ENCODE results near the gene KRTAP17-1. TPM values are rescaled to one million over a fixed set of nuclear protein-coding genes. Genes with fewer than 3 reads are reported as not detected.

KRTAP17-1 gene
- total RNA-seq, 6 experiments from 2014 or later, result not detected

GRCh38 chr17:41265078-41265477 is 50.4 kb downstream of the KRTAP17-1 start, which contains the start of gene KRTAP9-6:
KRTAP9-6 (plus strand) TSS chr17:41265378; CDS start chr17:41265378, 0 bp downstream.
- Mint-ChIP-seq H3K27me3 (ENCODE audit: insufficient read depth) (peaks cover 8% of the 10 kb centered on the region), H3K4me1 (ENCODE audit: low read depth) (peaks cover 10% of the 10 kb centered on the region), H3K4me3 (no peak within 1 kb of the TSS), H3K36me3 (ENCODE audit: low read depth) (no peaks in the 10 kb centered on the region), H3K9me3 (no peaks in the 10 kb centered on the region), H3K27ac (no peak within 1 kb of the TSS)
- no peak for TF ChIP-seq CTCF (IDR thresholded peaks at IDR 0.05)
- DNase-seq, result no peak

Other genes starting within 250 kb of the KRTAP17-1 start
- not detected for gene KRTAP2-4, start 249.8 kb downstream of the KRTAP17-1 start, total RNA-seq (2021; fragmentation: NEBNext Ultra II Directional; extraction: Animal tissue kit (Norgen Biotek cat#: 25700))
- not detected for gene KRTAP4-7, start 231.6 kb downstream of the KRTAP17-1 start, total RNA-seq (2021; fragmentation: NEBNext Ultra II Directional; extraction: Animal tissue kit (Norgen Biotek cat#: 25700))
- gene KRTAP4-8, start 217.6 kb downstream of the KRTAP17-1 start, total RNA-seq (2021; fragmentation: NEBNext Ultra II Directional; extraction: Animal tissue kit (Norgen Biotek cat#: 25700)), result not detected
- not detected for gene KRTAP4-16, start 213.5 kb downstream of the KRTAP17-1 start, total RNA-seq (2021; fragmentation: NEBNext Ultra II Directional; extraction: Animal tissue kit (Norgen Biotek cat#: 25700))
- under 1 TPM in 2 of 6 experiments, not detected in 4; 0.85 to 0.90 TPM for gene KRTAP4-9, start 210.3 kb downstream of the KRTAP17-1 start, total RNA-seq (2021; fragmentation: NEBNext Ultra II Directional; extraction: Animal tissue kit (Norgen Biotek cat#: 25700))
- gene KRTAP4-11, start 197.3 kb downstream of the KRTAP17-1 start, total RNA-seq (2021; fragmentation: NEBNext Ultra II Directional; extraction: Animal tissue kit (Norgen Biotek cat#: 25700)), result not detected
- 1 to 10 TPM; 6.1 to 8.4 (median 6.7) TPM for gene KRTAP4-12, start 191.5 kb downstream of the KRTAP17-1 start, total RNA-seq (2021; fragmentation: NEBNext Ultra II Directional; extraction: Animal tissue kit (Norgen Biotek cat#: 25700))
- not detected for gene KRTAP4-6, start 175.2 kb downstream of the KRTAP17-1 start, total RNA-seq (2021; fragmentation: NEBNext Ultra II Directional; extraction: Animal tissue kit (Norgen Biotek cat#: 25700))
- not detected for gene KRTAP4-5, start 165.9 kb downstream of the KRTAP17-1 start, total RNA-seq (2021; fragmentation: NEBNext Ultra II Directional; extraction: Animal tissue kit (Norgen Biotek cat#: 25700))
- gene KRTAP4-4, start 155.0 kb downstream of the KRTAP17-1 start, total RNA-seq (2021; fragmentation: NEBNext Ultra II Directional; extraction: Animal tissue kit (Norgen Biotek cat#: 25700)), result not detected
- not detected for gene KRTAP4-3, start 147.5 kb downstream of the KRTAP17-1 start, total RNA-seq (2021; fragmentation: NEBNext Ultra II Directional; extraction: Animal tissue kit (Norgen Biotek cat#: 25700))
- gene KRTAP4-2, start 137.5 kb downstream of the KRTAP17-1 start, total RNA-seq (2021; fragmentation: NEBNext Ultra II Directional; extraction: Animal tissue kit (Norgen Biotek cat#: 25700)), result not detected
- not detected for gene KRTAP4-1, start 130.8 kb downstream of the KRTAP17-1 start, total RNA-seq (2021; fragmentation: NEBNext Ultra II Directional; extraction: Animal tissue kit (Norgen Biotek cat#: 25700))
- not detected for gene KRTAP9-1, start 125.8 kb downstream of the KRTAP17-1 start, total RNA-seq (2021; fragmentation: NEBNext Ultra II Directional; extraction: Animal tissue kit (Norgen Biotek cat#: 25700))
- not detected for gene KRTAP9-2, start 89.1 kb downstream of the KRTAP17-1 start, total RNA-seq (2021; fragmentation: NEBNext Ultra II Directional; extraction: Animal tissue kit (Norgen Biotek cat#: 25700))
- not detected for gene KRTAP9-3, start 83.3 kb downstream of the KRTAP17-1 start, total RNA-seq (2021; fragmentation: NEBNext Ultra II Directional; extraction: Animal tissue kit (Norgen Biotek cat#: 25700))
- not detected for gene KRTAP9-8, start 77.7 kb downstream of the KRTAP17-1 start, total RNA-seq (2021; fragmentation: NEBNext Ultra II Directional; extraction: Animal tissue kit (Norgen Biotek cat#: 25700))
- not detected for gene KRTAP9-4, start 66.0 kb downstream of the KRTAP17-1 start, total RNA-seq (2021; fragmentation: NEBNext Ultra II Directional; extraction: Animal tissue kit (Norgen Biotek cat#: 25700))
- gene KRTAP9-9, start 60.3 kb downstream of the KRTAP17-1 start, total RNA-seq (2021; fragmentation: NEBNext Ultra II Directional; extraction: Animal tissue kit (Norgen Biotek cat#: 25700)), result not detected
- not detected for gene KRTAP9-6, start 50.3 kb downstream of the KRTAP17-1 start, total RNA-seq (2021; fragmentation: NEBNext Ultra II Directional; extraction: Animal tissue kit (Norgen Biotek cat#: 25700))
- not detected for gene KRTAP9-7, start 40.0 kb downstream of the KRTAP17-1 start, total RNA-seq (2021; fragmentation: NEBNext Ultra II Directional; extraction: Animal tissue kit (Norgen Biotek cat#: 25700))
- not detected for gene KRTAP29-1, start 12.9 kb downstream of the KRTAP17-1 start, total RNA-seq (2021; fragmentation: NEBNext Ultra II Directional; extraction: Animal tissue kit (Norgen Biotek cat#: 25700))
- gene KRTAP16-1, start 6.4 kb downstream of the KRTAP17-1 start, total RNA-seq (2021; fragmentation: NEBNext Ultra II Directional; extraction: Animal tissue kit (Norgen Biotek cat#: 25700)), result not detected
- not detected for gene KRT33A, start 35.1 kb upstream of the KRTAP17-1 start, total RNA-seq (2021; fragmentation: NEBNext Ultra II Directional; extraction: Animal tissue kit (Norgen Biotek cat#: 25700))
- 1 to 10 TPM in 2 of 6 experiments, under 1 TPM in 4; 0.75 to 2.5 (median 0.96) TPM for gene KRT33B, start 54.1 kb upstream of the KRTAP17-1 start, total RNA-seq (2021; fragmentation: NEBNext Ultra II Directional; extraction: Animal tissue kit (Norgen Biotek cat#: 25700))
- 100 to 1,000 TPM in 2 of 6 experiments, 10 to 100 TPM in 4; 58.8 to 247 (median 71.3) TPM for gene KRT34, start 66.6 kb upstream of the KRTAP17-1 start, total RNA-seq (2021; fragmentation: NEBNext Ultra II Directional; extraction: Animal tissue kit (Norgen Biotek cat#: 25700))
- under 1 TPM in 2 of 6 experiments, not detected in 4; 0.09 to 0.14 TPM for gene KRT31, start 81.9 kb upstream of the KRTAP17-1 start, total RNA-seq (2021; fragmentation: NEBNext Ultra II Directional; extraction: Animal tissue kit (Norgen Biotek cat#: 25700))
- gene KRT37, start 108.9 kb upstream of the KRTAP17-1 start, total RNA-seq (2021; fragmentation: NEBNext Ultra II Directional; extraction: Animal tissue kit (Norgen Biotek cat#: 25700)), result not detected
- under 1 TPM; 0.25 to 0.62 (median 0.43) TPM for gene KRT38, start 125.3 kb upstream of the KRTAP17-1 start, total RNA-seq (2021; fragmentation: NEBNext Ultra II Directional; extraction: Animal tissue kit (Norgen Biotek cat#: 25700))
- gene KRT32, start 151.7 kb upstream of the KRTAP17-1 start, total RNA-seq (2021; fragmentation: NEBNext Ultra II Directional; extraction: Animal tissue kit (Norgen Biotek cat#: 25700)), result under 1 TPM in 2 of 6 experiments, not detected in 4; 0.14 TPM
- not detected for gene KRT35, start 165.4 kb upstream of the KRTAP17-1 start, total RNA-seq (2021; fragmentation: NEBNext Ultra II Directional; extraction: Animal tissue kit (Norgen Biotek cat#: 25700))
- not detected for gene KRT36, start 174.2 kb upstream of the KRTAP17-1 start, total RNA-seq (2021; fragmentation: NEBNext Ultra II Directional; extraction: Animal tissue kit (Norgen Biotek cat#: 25700))
- gene KRT13, start 189.9 kb upstream of the KRTAP17-1 start, total RNA-seq (2021; fragmentation: NEBNext Ultra II Directional; extraction: Animal tissue kit (Norgen Biotek cat#: 25700)), result not detected
- gene KRT15, start 203.2 kb upstream of the KRTAP17-1 start, total RNA-seq (2021; fragmentation: NEBNext Ultra II Directional; extraction: Animal tissue kit (Norgen Biotek cat#: 25700)), result 1 to 10 TPM; 5.0 to 8.6 (median 6.9) TPM
- 100 to 1,000 TPM in 2 of 6 experiments, 10 to 100 TPM in 4; 45.7 to 244 (median 50.6) TPM for gene KRT19, start 212.6 kb upstream of the KRTAP17-1 start, total RNA-seq (2021; fragmentation: NEBNext Ultra II Directional; extraction: Animal tissue kit (Norgen Biotek cat#: 25700))

Data from HFFc6 (cell line).